WTC11 (cell line): ENCODE measurements around the gene PSD4. TPM values are rescaled to one million over a fixed set of nuclear protein-coding genes. Genes with fewer than 3 reads are reported as not detected.

Experiments
- ATAC-seq: fragments of 200-7000 bp; cut with Tn5 transposase; 2 replicates; pipeline ENCODE4 v1.10.0; 2021; ENCODE audit warnings: mild to moderate bottlenecking, moderate library complexity
- CTCF ChIA-PET: fragments of 300-600 bp; sonication (Branson Sonifier 250); formaldehyde crosslinking; loops from one replicate; lab custom pipeline; 2021; ENCODE audit warnings: antibody characterized with exemption; lab: Charles Lee
- POLR2A ChIA-PET: fragments of 350-600 bp; sonication (Branson Sonifier 250); formaldehyde crosslinking; loops from one replicate; lab custom pipeline; 2021; ENCODE audit warnings: antibody characterized with exemption; lab: Charles Lee
- DNase-seq: peaks from one replicate; pipeline ENCODE4 v3.0.0; 2021; ENCODE audit warnings: low spot score
- H3K27ac Mint-ChIP-seq: 2 replicates; pipeline ENCODE4 v1.8.0; 2021; ENCODE audit warnings: mixed read lengths
- H3K27me3 Mint-ChIP-seq: 2 replicates; pipeline ENCODE4 v1.8.0; 2021; ENCODE audit warnings: low read depth, mild to moderate bottlenecking, moderate library complexity, mixed read lengths
- H3K36me3 Mint-ChIP-seq: 2 replicates; pipeline ENCODE4 v1.8.0; 2021; ENCODE audit warnings: mixed read lengths
- H3K4me1 Mint-ChIP-seq: 2 replicates; pipeline ENCODE4 v1.8.0; 2022; ENCODE audit warnings: mixed read lengths
- H3K4me3 Mint-ChIP-seq: 2 replicates; pipeline ENCODE4 v1.8.0; 2021; ENCODE audit warnings: mild to moderate bottlenecking, moderate library complexity, mixed read lengths
- H3K9me3 Mint-ChIP-seq: 2 replicates; pipeline ENCODE4 v1.8.0; 2021; ENCODE audit warnings: mixed read lengths
- CREB1 ChIP-seq: sonication (generic); formaldehyde crosslinking; IDR thresholded peaks from 2 replicates; pipeline ENCODE4 v1.8.0; 2023; ENCODE audit warnings: mild to moderate bottlenecking, missing genetic modification reagents
- EMX1 ChIP-seq: fragments of 250-450 bp; sonication (Bioruptor Pico); IDR thresholded peaks from 2 replicates; pipeline ENCODE4 v1.8.0; 2021; ENCODE audit warnings: mild to moderate bottlenecking
- FOXJ3 ChIP-seq: sonication (generic); formaldehyde crosslinking; IDR thresholded peaks from 2 replicates; pipeline ENCODE4 v1.9.0; 2021; ENCODE audit warnings: missing genetic modification reagents, mild to moderate bottlenecking, borderline replicate concordance
- GRHL2 ChIP-seq: fragments of 250-450 bp; sonication (Bioruptor Pico); IDR thresholded peaks from 2 replicates; pipeline ENCODE4 v1.8.0; 2022; ENCODE audit warnings: mild to moderate bottlenecking, moderate library complexity; ENCODE audit not compliant: insufficient replicate concordance, severe bottlenecking
- KAT7 ChIP-seq: sonication (generic); formaldehyde crosslinking; IDR thresholded peaks from 2 replicates; pipeline ENCODE4 v1.8.1; 2023; ENCODE audit warnings: missing genetic modification reagents, mild to moderate bottlenecking, borderline replicate concordance
- NFYB ChIP-seq: sonication (generic); formaldehyde crosslinking; conservative IDR thresholded peaks from 2 replicates; pipeline ENCODE4 v1.8.0; 2022; ENCODE audit warnings: low read depth, missing genetic modification reagents
- NR2C2 ChIP-seq: sonication (generic); formaldehyde crosslinking; IDR thresholded peaks from 2 replicates; pipeline ENCODE4 v1.8.0; 2022; ENCODE audit warnings: mild to moderate bottlenecking, missing genetic modification reagents
- ZNF219 ChIP-seq: sonication (generic); formaldehyde crosslinking; IDR thresholded peaks from 2 replicates; pipeline ENCODE4 v1.8.0; 2023; ENCODE audit warnings: missing genetic modification reagents, mild to moderate bottlenecking, borderline replicate concordance
- ZNF232 ChIP-seq: sonication (generic); formaldehyde crosslinking; IDR thresholded peaks from 2 replicates; pipeline ENCODE4 v1.8.0; 2022; ENCODE audit warnings: mild to moderate bottlenecking, missing genetic modification reagents
- ZNF416 ChIP-seq: fragments of 250-450 bp; sonication (Bioruptor Pico); IDR thresholded peaks from 2 replicates; pipeline ENCODE4 v1.9.0; 2021; ENCODE audit warnings: mild to moderate bottlenecking, inconsistent platforms
- total RNA-seq: library from RNA; stranded (reverse); gene quantifications from 3 replicates; pipeline ENCODE4 v1.2.3, GENCODE V29; 2021
- TF ChIP-seq, protein P1 (sequence below): sonication (generic); formaldehyde crosslinking; conservative IDR thresholded peaks from 2 replicates; pipeline ENCODE4 v1.8.1; 2022; ENCODE audit warnings: mild to moderate bottlenecking, missing genetic modification reagents
- TF ChIP-seq, protein P2 (sequence below): sonication (generic); formaldehyde crosslinking; IDR thresholded peaks from 2 replicates; pipeline ENCODE4 v1.8.0; 2023; ENCODE audit warnings: missing genetic modification reagents, mild to moderate bottlenecking, borderline replicate concordance
- TF ChIP-seq, protein P3 (sequence below): sonication (generic); formaldehyde crosslinking; IDR thresholded peaks from 2 replicates; pipeline ENCODE4 v1.8.0; 2022; ENCODE audit warnings: mild to moderate bottlenecking, missing genetic modification reagents
- TF ChIP-seq, protein P4 (sequence below): fragments of 250-450 bp; sonication (Bioruptor Pico); IDR thresholded peaks from 2 replicates; pipeline ENCODE4 v1.9.0; 2021; ENCODE audit warnings: moderate library complexity, mild to moderate bottlenecking, inconsistent platforms, borderline replicate concordance
- TF ChIP-seq, protein P5 (sequence below): sonication (generic); formaldehyde crosslinking; IDR thresholded peaks from 2 replicates; pipeline ENCODE4 v1.8.1; 2023; ENCODE audit warnings: mild to moderate bottlenecking, missing genetic modification reagents, moderate library complexity
- TF ChIP-seq, protein P6 (sequence below): fragments of 250-450 bp; sonication (Bioruptor Pico); IDR thresholded peaks from 2 replicates; pipeline ENCODE4 v1.9.0; 2021; ENCODE audit warnings: mild to moderate bottlenecking
- TF ChIP-seq, protein P7 (sequence below): sonication (generic); formaldehyde crosslinking; IDR thresholded peaks from 2 replicates; pipeline ENCODE4 v1.8.0; 2023; ENCODE audit warnings: mild to moderate bottlenecking, missing genetic modification reagents

Gene PSD4
- total RNA-seq, 1 experiment from 2014 or later, result 1.5 TPM

DNA sequence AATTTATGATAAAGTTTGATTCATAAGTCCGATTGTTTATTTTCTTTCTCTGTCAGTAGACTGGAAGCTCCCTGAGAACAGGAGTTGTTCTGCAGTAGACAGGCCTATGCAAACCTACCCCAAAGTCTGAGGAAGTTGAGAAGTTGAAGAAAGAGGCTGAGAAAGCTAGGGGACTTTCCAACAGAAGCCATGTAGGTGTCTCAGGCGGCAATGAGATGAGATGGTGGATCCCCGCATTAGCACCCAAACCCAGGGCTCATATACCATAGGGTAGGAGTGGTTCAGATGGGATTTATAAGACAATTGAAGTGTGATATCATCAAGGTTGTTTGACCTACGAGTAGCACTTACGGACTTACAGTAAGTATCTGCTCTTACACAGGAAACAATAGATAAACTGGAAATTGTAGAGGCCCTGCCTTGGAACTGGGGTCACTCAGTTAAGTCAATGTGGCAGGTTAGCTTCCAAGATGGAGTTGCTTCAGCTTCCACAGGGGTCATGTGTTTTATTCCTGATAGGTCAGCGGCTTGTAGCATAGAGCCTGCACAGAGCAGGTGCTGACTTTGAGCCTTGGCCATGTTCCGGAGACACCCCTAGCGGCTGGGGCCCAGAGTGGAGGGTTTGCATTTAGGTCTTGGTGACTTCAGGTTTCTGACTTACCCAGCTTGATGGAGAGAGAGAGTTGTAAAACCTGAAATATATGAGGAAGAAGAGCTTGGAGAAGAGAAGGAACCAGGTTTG lies 2.3 kb upstream of the PSD4 start:
- DNase-seq, result no peak
- H3K27me3 Mint-ChIP-seq, result peaks cover 4% of the 10 kb centered on the region; the same call in 1 of the 2 replicates
- peaks cover 15% of the 10 kb centered on the region for H3K4me1 Mint-ChIP-seq
- CTCF ChIA-PET, result interaction anchor here (1.0 to 1.7 kb wide), 3 partner anchors 27 to 91 kb away, joined by 3 to 4 read pairs (median 4); no protein-coding TSS in a partner anchor
- TF ChIP-seq ZNF416 (CRISPR knock-in tag) (no peak), FOXJ3 (no peak)
- TF ChIP-seq, protein P1, sequence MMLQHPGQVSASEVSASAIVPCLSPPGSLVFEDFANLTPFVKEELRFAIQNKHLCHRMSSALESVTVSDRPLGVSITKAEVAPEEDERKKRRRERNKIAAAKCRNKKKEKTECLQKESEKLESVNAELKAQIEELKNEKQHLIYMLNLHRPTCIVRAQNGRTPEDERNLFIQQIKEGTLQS (CRISPR knock-in tag), result no peak
- TF ChIP-seq, all 79 proteins: peak for 0
- Mint-ChIP-seq H3K9me3 (no peaks in the 10 kb centered on the region; the same call in 1 of the 2 replicates), H3K36me3 (no peaks in the 10 kb centered on the region), H3K27ac (no peak overlapping the region), H3K4me3 (no peak overlapping the region)
- no peak for ATAC-seq
- POLR2A ChIA-PET, result interaction anchor here (0.6 kb wide), 1 partner anchor 9 kb away, joined by 3 read pairs; no protein-coding TSS in a partner anchor

DNA sequence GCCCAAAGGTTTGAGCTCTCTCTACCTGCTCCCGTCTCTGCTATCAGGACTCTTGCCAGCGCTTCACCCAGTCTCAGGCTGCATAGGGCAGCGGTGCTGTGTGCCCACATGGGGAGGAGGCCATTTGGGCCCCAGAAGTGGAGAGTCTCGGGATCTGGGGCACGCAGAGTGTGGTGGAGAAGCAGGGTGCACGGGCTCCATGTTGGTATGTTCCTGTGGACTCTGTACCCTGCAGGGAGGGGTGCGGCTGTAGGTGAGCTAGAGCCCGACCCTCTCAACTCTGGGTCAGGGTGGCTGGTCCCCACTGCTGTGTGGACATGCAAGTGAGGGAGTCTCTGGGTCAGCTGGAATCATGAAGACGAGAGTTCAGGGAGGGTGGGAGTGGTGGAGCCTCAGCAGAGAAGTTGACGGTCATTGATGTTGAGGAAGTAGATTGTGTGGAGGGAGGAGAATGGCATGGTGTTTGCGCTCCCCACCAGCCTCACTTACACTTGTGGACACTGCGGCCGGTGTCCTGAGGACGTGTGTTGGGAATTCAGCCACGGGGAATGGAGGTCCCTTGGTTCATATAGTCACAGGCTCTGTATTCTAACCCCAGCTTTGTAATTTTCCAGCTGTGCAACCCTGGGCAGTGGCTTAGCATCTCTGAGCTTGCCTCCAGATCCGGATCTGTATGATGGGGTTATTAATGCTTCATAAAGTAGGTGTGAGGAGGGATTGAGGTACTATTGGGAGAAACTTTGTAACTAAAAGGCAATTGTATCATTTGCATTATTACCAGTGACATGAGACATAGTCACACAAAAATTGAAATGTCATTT lies 840 bp upstream of the PSD4 start:
- H3K4me1 Mint-ChIP-seq, result peaks cover 21% of the 10 kb centered on the region
- ATAC-seq (no peak), DNase-seq (no peak)
- POLR2A ChIA-PET, result no interaction called here
- no peak overlapping the region for H3K4me3 Mint-ChIP-seq
- H3K27ac Mint-ChIP-seq, result no peak overlapping the region
- peaks cover 3% of the 10 kb centered on the region; the same call in 1 of the 2 replicates for H3K27me3 Mint-ChIP-seq
- no peak for TF ChIP-seq KAT7 (CRISPR knock-in tag)
- TF ChIP-seq, protein P2, sequence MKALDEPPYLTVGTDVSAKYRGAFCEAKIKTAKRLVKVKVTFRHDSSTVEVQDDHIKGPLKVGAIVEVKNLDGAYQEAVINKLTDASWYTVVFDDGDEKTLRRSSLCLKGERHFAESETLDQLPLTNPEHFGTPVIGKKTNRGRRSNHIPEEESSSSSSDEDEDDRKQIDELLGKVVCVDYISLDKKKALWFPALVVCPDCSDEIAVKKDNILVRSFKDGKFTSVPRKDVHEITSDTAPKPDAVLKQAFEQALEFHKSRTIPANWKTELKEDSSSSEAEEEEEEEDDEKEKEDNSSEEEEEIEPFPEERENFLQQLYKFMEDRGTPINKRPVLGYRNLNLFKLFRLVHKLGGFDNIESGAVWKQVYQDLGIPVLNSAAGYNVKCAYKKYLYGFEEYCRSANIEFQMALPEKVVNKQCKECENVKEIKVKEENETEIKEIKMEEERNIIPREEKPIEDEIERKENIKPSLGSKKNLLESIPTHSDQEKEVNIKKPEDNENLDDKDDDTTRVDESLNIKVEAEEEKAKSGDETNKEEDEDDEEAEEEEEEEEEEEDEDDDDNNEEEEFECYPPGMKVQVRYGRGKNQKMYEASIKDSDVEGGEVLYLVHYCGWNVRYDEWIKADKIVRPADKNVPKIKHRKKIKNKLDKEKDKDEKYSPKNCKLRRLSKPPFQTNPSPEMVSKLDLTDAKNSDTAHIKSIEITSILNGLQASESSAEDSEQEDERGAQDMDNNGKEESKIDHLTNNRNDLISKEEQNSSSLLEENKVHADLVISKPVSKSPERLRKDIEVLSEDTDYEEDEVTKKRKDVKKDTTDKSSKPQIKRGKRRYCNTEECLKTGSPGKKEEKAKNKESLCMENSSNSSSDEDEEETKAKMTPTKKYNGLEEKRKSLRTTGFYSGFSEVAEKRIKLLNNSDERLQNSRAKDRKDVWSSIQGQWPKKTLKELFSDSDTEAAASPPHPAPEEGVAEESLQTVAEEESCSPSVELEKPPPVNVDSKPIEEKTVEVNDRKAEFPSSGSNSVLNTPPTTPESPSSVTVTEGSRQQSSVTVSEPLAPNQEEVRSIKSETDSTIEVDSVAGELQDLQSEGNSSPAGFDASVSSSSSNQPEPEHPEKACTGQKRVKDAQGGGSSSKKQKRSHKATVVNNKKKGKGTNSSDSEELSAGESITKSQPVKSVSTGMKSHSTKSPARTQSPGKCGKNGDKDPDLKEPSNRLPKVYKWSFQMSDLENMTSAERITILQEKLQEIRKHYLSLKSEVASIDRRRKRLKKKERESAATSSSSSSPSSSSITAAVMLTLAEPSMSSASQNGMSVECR, result no peak
- TF ChIP-seq, protein P3, sequence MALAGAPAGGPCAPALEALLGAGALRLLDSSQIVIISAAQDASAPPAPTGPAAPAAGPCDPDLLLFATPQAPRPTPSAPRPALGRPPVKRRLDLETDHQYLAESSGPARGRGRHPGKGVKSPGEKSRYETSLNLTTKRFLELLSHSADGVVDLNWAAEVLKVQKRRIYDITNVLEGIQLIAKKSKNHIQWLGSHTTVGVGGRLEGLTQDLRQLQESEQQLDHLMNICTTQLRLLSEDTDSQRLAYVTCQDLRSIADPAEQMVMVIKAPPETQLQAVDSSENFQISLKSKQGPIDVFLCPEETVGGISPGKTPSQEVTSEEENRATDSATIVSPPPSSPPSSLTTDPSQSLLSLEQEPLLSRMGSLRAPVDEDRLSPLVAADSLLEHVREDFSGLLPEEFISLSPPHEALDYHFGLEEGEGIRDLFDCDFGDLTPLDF (CRISPR knock-in tag), result no peak
- no peak for TF ChIP-seq GRHL2 (CRISPR knock-in tag)
- TF ChIP-seq, protein P4, sequence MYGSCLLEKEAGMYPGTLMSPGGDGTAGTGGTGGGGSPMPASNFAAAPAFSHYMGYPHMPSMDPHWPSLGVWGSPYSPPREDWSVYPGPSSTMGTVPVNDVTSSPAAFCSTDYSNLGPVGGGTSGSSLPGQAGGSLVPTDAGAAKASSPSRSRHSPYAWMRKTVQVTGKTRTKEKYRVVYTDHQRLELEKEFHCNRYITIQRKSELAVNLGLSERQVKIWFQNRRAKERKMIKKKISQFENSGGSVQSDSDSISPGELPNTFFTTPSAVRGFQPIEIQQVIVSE (CRISPR knock-in tag), result no peak
- no peaks in the 10 kb centered on the region for H3K36me3 Mint-ChIP-seq
- no peaks in the 10 kb centered on the region; the same call in 1 of the 2 replicates for H3K9me3 Mint-ChIP-seq
- CTCF ChIA-PET, result interaction anchor here (1.0 to 1.3 kb wide), 4 partner anchors 26 to 93 kb away, joined by 3 to 4 read pairs (median 4); no protein-coding TSS in a partner anchor

DNA sequence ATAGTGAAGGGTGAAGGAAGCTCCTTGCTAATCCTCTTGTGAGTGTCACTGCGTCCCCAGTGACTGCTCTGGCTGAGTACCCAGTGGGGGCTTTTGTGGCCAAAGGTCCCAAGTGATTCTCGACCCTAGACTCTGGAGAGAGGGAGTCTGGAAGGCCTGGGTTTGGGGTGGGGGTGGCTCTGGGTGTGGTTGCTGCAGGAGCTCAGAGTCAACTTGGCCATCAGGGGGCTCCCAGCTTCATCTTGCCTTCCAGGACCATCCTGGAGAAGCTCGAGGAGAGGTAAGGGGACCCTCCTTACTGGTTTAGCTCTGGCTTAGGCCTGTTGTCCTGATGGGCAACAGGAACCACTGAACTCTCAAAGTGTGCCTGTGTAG lies 592 bp downstream of the PSD4 start:
- Mint-ChIP-seq H3K4me3 (no peak overlapping the region), H3K4me1 (peaks cover 21% of the 10 kb centered on the region), H3K27ac (no peak overlapping the region), H3K9me3 (no peaks in the 10 kb centered on the region), H3K27me3 (no peaks in the 10 kb centered on the region; the same call in 1 of the 2 replicates), H3K36me3 (no peaks in the 10 kb centered on the region)
- ATAC-seq, result peak; percentile 43
- DNase-seq, result no peak
- ChIA-PET POLR2A (no interaction called here), CTCF (interaction anchor here (0.5 to 5.3 kb wide), 12 partner anchors 9 to 388 kb away, joined by 3 to 42 read pairs (median 4); no protein-coding TSS in a partner anchor)
- TF ChIP-seq ZNF232 (no peak), NR2C2 (CRISPR knock-in tag) (no peak), FOXJ3 (no peak), ZNF219 (CRISPR knock-in tag) (no peak), CREB1 (no peak), EMX1 (CRISPR knock-in tag) (no peak), NFYB (CRISPR knock-in tag) (no peak)
- TF ChIP-seq, protein P5, sequence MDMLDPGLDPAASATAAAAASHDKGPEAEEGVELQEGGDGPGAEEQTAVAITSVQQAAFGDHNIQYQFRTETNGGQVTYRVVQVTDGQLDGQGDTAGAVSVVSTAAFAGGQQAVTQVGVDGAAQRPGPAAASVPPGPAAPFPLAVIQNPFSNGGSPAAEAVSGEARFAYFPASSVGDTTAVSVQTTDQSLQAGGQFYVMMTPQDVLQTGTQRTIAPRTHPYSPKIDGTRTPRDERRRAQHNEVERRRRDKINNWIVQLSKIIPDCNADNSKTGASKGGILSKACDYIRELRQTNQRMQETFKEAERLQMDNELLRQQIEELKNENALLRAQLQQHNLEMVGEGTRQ (CRISPR knock-in tag), result no peak
- TF ChIP-seq, protein P6, sequence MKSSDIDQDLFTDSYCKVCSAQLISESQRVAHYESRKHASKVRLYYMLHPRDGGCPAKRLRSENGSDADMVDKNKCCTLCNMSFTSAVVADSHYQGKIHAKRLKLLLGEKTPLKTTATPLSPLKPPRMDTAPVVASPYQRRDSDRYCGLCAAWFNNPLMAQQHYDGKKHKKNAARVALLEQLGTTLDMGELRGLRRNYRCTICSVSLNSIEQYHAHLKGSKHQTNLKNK (CRISPR knock-in tag), result no peak
- TF ChIP-seq, protein P7, sequence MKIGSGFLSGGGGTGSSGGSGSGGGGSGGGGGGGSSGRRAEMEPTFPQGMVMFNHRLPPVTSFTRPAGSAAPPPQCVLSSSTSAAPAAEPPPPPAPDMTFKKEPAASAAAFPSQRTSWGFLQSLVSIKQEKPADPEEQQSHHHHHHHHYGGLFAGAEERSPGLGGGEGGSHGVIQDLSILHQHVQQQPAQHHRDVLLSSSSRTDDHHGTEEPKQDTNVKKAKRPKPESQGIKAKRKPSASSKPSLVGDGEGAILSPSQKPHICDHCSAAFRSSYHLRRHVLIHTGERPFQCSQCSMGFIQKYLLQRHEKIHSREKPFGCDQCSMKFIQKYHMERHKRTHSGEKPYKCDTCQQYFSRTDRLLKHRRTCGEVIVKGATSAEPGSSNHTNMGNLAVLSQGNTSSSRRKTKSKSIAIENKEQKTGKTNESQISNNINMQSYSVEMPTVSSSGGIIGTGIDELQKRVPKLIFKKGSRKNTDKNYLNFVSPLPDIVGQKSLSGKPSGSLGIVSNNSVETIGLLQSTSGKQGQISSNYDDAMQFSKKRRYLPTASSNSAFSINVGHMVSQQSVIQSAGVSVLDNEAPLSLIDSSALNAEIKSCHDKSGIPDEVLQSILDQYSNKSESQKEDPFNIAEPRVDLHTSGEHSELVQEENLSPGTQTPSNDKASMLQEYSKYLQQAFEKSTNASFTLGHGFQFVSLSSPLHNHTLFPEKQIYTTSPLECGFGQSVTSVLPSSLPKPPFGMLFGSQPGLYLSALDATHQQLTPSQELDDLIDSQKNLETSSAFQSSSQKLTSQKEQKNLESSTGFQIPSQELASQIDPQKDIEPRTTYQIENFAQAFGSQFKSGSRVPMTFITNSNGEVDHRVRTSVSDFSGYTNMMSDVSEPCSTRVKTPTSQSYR, result no peak
